Erythroblast (primary cell): ENCODE measurements around the gene PGM3.

ENCODE experiments used
- DNase-seq, 2 experiments: peaks; one replicate each; lab custom pipeline; 2025; lab: John Stamatoyannopoulos, UW
- GATA1 ChIP-seq: IDR thresholded peaks from 2 replicates; pipeline ENCODE4 v1.6.1; 2011; ENCODE audit warnings: low read depth, mild to moderate bottlenecking, control low read depth, low read length, moderate library complexity
- POLR2A ChIP-seq: IDR thresholded peaks from 2 replicates; pipeline ENCODE4 v1.6.1; 2011; ENCODE audit warnings: mild to moderate bottlenecking, low read length

The PGM3 gene

GRCh38 chr6:83167726-83168278 lies 25.3 kb downstream of the PGM3 start:
- no peak for DNase-seq

GRCh38 chr6:83160167-83160566 lies 32.9 kb downstream of the PGM3 start:
- TF ChIP-seq GATA1 = no peak
- TF ChIP-seq POLR2A = no peak
- peak in 1 of 2 experiments; percentile 53 for DNase-seq

More at GRCh38 chr6:83167726-83168278, 25.3 kb downstream of the PGM3 start:
- no peak for TF ChIP-seq GATA1
- TF ChIP-seq POLR2A = no peak

DNA sequence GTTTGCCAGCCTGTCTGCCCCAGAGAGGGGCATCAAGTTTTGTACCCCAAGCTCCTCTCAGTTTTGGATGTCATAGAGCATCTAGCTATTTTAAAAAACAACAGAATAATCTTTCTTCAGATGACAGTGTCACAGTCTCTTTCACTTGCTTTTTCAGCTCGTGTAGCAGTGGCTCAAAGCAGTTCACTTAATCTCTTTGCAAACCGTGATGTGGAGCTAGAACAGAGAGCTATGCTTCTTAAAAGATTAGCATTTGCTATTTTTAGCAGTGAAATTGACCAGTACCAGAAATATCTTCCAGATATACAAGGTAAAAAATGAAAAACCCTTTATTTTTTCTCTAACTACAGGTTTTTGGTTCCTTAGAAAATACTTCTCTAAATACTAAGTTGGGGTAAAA lies 37.3 kb downstream of the PGM3 start:
- no peak for DNase-seq
- TF ChIP-seq POLR2A (no peak), GATA1 (no peak)

- TF ChIP-seq GATA1 (no peak), POLR2A (no peak)
- peak in 1 of 2 experiments; percentile 2 for DNase-seq
Observed at GRCh38 chr6:83153883-83154521, 39.1 kb downstream of the PGM3 start.

DNA sequence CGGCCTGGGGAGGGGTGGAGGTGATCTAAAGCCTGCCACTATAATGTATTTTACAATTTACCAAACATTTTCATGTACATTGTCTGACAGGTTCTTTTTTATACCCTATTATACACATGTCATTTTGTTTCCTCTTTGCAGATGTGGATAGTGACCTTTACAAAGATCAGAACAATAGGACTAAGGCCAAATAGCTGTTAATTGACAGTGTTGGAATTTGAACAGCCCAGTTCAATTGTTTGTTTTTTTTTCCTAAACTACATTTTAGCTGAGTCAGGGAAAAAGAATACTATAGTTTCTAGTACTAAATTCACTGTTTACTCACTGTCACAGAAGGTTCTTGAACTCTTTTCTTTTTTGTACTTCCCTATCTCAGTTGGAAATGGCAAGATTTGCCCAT lies 40.2 kb downstream of the PGM3 start:
- DNase-seq = no peak
- TF ChIP-seq POLR2A (no peak), GATA1 (no peak)

DNA sequence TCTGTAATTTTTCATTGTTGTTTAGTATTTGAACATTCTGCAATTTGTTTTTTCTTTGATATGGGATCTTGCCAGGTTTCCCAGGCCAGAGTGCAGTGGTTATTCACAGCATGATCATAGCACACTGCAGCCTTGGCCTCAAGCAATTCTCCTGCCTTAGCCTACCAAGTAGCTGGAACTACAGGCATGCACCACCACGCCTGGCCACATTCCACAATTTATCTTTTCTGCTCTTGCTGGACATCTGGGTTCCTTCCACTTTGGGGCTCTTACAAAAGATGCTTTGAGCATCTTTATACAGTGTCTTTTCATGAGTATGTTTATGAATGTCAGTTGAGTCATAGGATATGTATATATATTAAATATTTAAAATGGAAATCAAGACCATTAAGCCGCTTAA lies 42.0 kb downstream of the PGM3 start:
- DNase-seq = no peak

GRCh38 chr6:83138758-83139157 lies 54.3 kb downstream of the PGM3 start:
- TF ChIP-seq POLR2A (no peak), GATA1 (no peak)
- DNase-seq = no peak

More for the DNA sequence above, 42.0 kb downstream of the PGM3 start:
- TF ChIP-seq POLR2A (no peak), GATA1 (no peak)

DNA sequence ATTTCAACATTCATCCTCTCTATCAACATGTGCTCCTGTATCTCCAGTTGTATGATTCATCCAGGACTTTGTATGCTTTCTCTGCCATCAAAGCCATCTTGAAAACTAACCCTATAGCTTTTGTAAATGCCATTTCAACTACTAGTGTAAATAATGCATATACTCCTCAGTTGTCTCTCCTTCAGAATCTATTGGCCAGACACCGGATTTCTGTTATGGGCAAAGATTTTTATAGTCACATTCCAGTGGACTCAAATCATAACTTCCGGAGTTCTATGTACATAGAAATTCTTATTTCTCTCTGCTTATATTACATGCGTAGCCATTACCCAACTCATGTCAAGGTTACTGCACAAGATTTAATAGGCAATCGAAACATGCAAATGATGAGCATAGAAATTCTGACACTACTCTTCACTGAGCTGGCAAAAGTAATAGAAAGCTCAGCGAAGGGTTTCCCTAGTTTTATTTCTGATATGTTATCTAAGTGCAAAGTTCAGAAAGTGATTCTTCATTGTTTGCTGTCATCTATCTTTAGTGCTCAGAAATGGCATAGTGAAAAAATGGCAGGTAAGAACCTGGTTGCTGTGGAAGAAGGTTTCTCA lies 54.8 kb downstream of the PGM3 start:
- DNase-seq = no peak
- TF ChIP-seq POLR2A = no peak

DNA sequence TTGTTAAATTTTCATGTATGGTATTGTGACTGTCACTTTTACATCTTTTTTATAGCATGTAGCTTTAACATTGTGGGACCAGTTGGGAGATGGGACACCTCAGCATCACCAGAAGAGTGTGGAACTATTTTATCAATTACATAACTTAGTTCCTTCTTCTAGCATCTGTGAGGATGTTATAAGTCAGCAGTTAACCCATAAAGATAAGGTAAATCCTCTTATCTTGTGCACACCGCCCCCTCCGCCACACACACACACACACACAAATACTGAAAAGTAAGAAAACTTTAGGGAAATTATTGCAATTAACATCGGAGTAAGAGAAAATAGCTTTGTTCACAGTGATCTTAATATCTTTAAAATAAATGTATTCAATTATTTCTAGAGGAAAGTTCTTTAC lies 60.9 kb downstream of the PGM3 start:
- DNase-seq = peak; percentile 1 to 38
- no peak for TF ChIP-seq POLR2A

DNA sequence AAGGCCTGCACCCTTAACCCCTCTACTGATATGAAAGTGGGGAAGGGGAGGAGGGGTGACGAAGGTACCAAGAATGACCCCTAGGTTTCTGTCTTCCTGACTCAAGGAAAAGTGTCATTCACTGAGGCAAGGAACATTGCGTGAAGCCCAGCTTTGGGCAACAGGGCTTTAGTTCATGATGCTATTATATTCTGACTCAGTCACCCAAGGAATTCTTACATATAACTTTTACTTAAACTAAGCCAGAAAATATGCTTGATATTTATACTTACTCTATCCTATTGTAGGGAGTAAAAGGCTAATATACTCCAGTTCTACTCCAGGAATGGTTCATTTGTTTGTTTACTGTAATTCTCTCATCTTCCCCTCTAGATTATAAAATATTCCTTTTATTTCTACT lies 65.1 kb downstream of the PGM3 start:
- no peak for DNase-seq
- TF ChIP-seq POLR2A (no peak), GATA1 (no peak)

DNA sequence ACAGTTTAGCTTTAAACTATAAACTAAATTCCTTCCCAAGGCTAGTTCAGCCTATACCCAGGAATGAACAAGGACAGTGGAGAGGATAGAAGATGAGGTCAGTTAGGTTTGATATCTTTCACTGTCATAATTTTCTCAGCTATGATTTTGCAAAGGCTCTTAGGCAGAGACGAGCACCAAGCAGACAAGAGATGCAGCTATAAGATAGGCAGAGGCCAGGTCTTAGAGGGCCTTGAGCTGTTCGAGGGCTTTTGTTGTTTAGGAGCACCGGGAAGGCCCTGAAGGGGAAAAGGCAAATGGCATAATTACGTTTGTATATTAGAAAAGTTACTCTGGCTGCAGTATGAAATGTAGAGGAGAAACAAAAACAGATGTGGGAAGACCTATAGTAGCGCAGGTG lies 65.8 kb downstream of the PGM3 start:
- TF ChIP-seq POLR2A (no peak), GATA1 (no peak)
- DNase-seq = no peak

- TF ChIP-seq POLR2A (no peak), GATA1 (no peak)
- DNase-seq = no peak
Observed at GRCh38 chr6:83126807-83127206, 66.3 kb downstream of the PGM3 start.

DNA sequence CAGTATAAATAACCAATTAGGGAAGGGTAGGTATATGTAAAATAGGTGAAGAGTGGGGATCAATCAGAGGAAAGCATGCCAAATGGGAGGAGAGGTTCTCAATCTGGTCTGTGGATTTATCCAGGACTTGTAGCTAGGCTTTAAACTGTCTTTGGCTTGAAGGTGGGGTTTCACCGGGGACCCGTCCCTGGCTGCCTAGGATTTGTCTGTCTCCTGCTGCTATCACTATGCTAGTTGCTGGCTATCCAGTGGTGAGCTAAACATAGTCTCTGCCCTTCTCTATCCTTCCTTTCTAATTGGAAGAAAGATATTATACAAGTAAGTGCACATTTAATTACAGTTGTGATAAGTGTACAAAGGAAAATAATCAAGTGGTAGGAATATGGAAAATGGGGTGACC lies 66.8 kb downstream of the PGM3 start:
- TF ChIP-seq GATA1 = no peak
- no peak for TF ChIP-seq POLR2A
- DNase-seq = no peak

DNA sequence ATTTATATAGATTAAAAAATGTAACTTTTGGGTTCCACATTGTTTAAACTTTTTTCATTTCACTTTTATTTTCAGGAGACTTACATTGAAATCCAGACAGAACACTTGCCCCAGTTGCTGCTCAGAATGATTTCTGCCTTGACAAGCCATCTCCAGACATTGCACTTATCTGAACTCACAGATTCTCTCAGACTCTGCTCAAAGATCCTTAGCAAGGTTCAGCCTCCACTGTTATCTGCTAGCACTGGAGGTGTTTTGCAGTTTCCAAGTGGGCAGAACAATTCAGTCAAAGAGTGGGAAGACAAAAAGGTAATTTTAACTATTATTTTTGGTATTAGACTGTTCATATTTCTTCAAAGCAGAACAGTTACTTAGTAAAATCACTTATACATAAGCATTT lies 67.6 kb downstream of the PGM3 start:
- no peak for TF ChIP-seq GATA1

DNA sequence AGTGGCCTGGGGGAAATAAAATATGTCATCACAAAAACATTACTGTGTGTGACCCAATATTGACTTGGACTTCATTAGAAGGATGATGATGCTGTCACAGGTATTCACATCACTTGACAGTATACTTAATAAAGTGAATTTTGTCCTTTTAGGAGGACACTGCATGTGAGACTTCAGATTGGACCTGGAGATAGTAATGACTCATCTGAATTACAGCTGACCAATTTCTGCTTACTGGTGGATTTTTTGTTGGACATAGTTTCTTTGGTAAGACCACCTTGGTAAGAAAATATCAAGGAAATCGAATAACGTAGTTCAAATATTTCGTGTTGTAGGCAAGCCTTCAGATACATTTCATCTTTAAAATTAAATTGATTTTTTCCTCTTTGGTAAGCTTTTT lies 68.5 kb downstream of the PGM3 start:
- no peak for TF ChIP-seq POLR2A
- no peak for TF ChIP-seq GATA1
- no peak for DNase-seq

More for the DNA sequence above, 67.6 kb downstream of the PGM3 start:
- peak; percentile 17 to 68 for DNase-seq
